Left lung (tissue), 10 donors: ENCODE results near the gene PDE4D. TPM values are rescaled to one million over a fixed set of nuclear protein-coding genes. Genes with fewer than 3 reads are reported as not detected.
"Not testable (repeated sequence)": the region's sequence is repeated elsewhere in the genome, so short reads cannot be mapped to it uniquely, and the experiment has no call there.

Source experiments
- ATAC-seq: fragments of 200-7000 bp; cut with Tn5 transposase; one replicate; pipeline ENCODE4 v1.9.1; 2020; ENCODE audit warnings: moderate library complexity
- DNase-seq, 4 donors: peaks; one replicate each; pipeline ENCODE4 v3.0.0-alpha.2; 2013 to 2020
- H3K27ac ChIP-seq, 2 donors: fragments of 200-600 bp; sonication (generic) in 1 of 2; one replicate each; pipeline versions ENCODE4 v1.5.0 to v1.8.0; 2020 to 2021
- H3K27me3 ChIP-seq, 2 donors: fragments of 200-600 bp; sonication (generic) in 1 of 2; one replicate each; pipeline versions ENCODE4 v1.5.0 to v1.8.0; 2020 to 2021
- H3K36me3 ChIP-seq, 2 donors: fragments of 200-600 bp; sonication (generic) in 1 of 2; one replicate each; pipeline versions ENCODE4 v1.5.0 to v1.8.0; 2020 to 2021
- H3K4me1 ChIP-seq, 2 donors: fragments of 200-600 bp; one replicate each; pipeline ENCODE4 v1.8.0; 2021
- H3K4me3 ChIP-seq, 2 donors: fragments of 200-600 bp; sonication (generic) in 1 of 2; one replicate each; pipeline versions ENCODE4 v1.5.0 to v1.8.0; 2020 to 2021; ENCODE audit warnings: mild to moderate bottlenecking in 1 of 2
- H3K9me3 ChIP-seq, 2 donors: fragments of 200-600 bp; sonication (generic) in 1 of 2; one replicate each; pipeline versions ENCODE4 v1.5.0 to v1.8.0; 2020 to 2021
- CTCF ChIP-seq, 2 donors: fragments of 200-600 bp; sonication (generic) in 1 of 2; IDR thresholded peaks; one replicate each; pipeline versions ENCODE4 v1.5.0 to v1.8.0; 2021; ENCODE audit warnings: antibody characterized with exemption in 2 of 2
- intact Hi-C, 2 donors: fragments of 100-400 bp; cut with DNase I; formaldehyde crosslinking; loops; one replicate each; pipeline versions ENCODE4 v1.11.2 to v1.14.2; 2022
- polyA plus RNA-seq, 6 donors: library from polyadenylated mRNA; unstranded; fragments of 120-200 nt; gene quantifications; one replicate each; pipeline ENCODE4 v1.2.1, GENCODE V29; 2013; ENCODE audit not compliant: insufficient read length in 6 of 6
- total RNA-seq, 2 donors: library from RNA; stranded (reverse); fragmentation: NEBNext Ultra II Directional; extraction: Animal tissue kit (Norgen Biotek cat#: 25700); gene quantifications; one replicate each; pipeline ENCODE4 v1.2.1, GENCODE V29; 2021
- donor health status: DM: no; HTN: yes; CAD: no.
- donor health status: DM: no; HTN: no; CAD: no.

Gene PDE4D
- total and polyA plus RNA-seq, 8 donors = 21.4 to 57.1 (median 25.4) TPM

GRCh38 chr5:58963821-58964220 lies 929.7 kb downstream of the PDE4D start:
- no peak for DNase-seq
- no peak for TF ChIP-seq CTCF (IDR thresholded peaks at IDR 0.05)
- no peaks in the 10 kb centered on the region for H3K36me3 ChIP-seq
- no peaks in the 10 kb centered on the region for H3K4me1 ChIP-seq
- H3K9me3 ChIP-seq = no peaks in the 10 kb centered on the region
- H3K27me3 ChIP-seq = no peaks in the 10 kb centered on the region
- H3K27ac ChIP-seq = no peak overlapping the region
- ATAC-seq = no peak
- H3K4me3 ChIP-seq = no peak overlapping the region
- intact Hi-C loops = no loop called here

GRCh38 chr5:58963361-58963760 lies 930.2 kb downstream of the PDE4D start:
- Histone ChIP-seq H3K36me3 (no peaks in the 10 kb centered on the region), H3K9me3 (no peaks in the 10 kb centered on the region), H3K4me3 (no peak overlapping the region), H3K27ac (no peak overlapping the region), H3K27me3 (no peaks in the 10 kb centered on the region), H3K4me1 (no peaks in the 10 kb centered on the region)
- ATAC-seq (no peak), DNase-seq (no peak)
- no peak for TF ChIP-seq CTCF (IDR thresholded peaks at IDR 0.05)
- intact Hi-C loops = no loop called here

GRCh38 chr5:58961631-58962280 lies 931.8 kb downstream of the PDE4D start:
- no peak for TF ChIP-seq CTCF (IDR thresholded peaks at IDR 0.05)
- H3K27ac ChIP-seq = no peak overlapping the region
- H3K27me3 ChIP-seq = no peaks in the 10 kb centered on the region
- H3K4me1 ChIP-seq = no peaks in the 10 kb centered on the region
- intact Hi-C loops = no loop called here
- ATAC-seq (no peak), DNase-seq (no peak)
- no peaks in the 10 kb centered on the region for H3K9me3 ChIP-seq
- no peak overlapping the region for H3K4me3 ChIP-seq
- H3K36me3 ChIP-seq = no peaks in the 10 kb centered on the region

GRCh38 chr5:58958701-58959100 lies 934.8 kb downstream of the PDE4D start:
- intact Hi-C loops = no loop called here
- Histone ChIP-seq H3K36me3 (no peaks in the 10 kb centered on the region), H3K27ac (no peak overlapping the region), H3K4me1 (no peaks in the 10 kb centered on the region), H3K9me3 (no peaks in the 10 kb centered on the region), H3K27me3 (no peaks in the 10 kb centered on the region), H3K4me3 (no peak overlapping the region)
- ATAC-seq (no peak), DNase-seq (no peak)
- TF ChIP-seq CTCF (IDR thresholded peaks at IDR 0.05) = no peak

GRCh38 chr5:58953218-58953617 lies 940.3 kb downstream of the PDE4D start:
- H3K36me3 ChIP-seq, H3K27me3 ChIP-seq, ATAC-seq, intact Hi-C loops, H3K9me3 ChIP-seq, DNase-seq, H3K27ac ChIP-seq, H3K4me1 ChIP-seq, H3K4me3 ChIP-seq: not testable (repeated sequence)

- intact Hi-C loops = no loop called here
- Histone ChIP-seq H3K27ac (no peak overlapping the region), H3K36me3 (no peaks in the 10 kb centered on the region), H3K27me3 (no peaks in the 10 kb centered on the region), H3K4me3 (no peak overlapping the region), H3K4me1 (no peaks in the 10 kb centered on the region), H3K9me3 (no peaks in the 10 kb centered on the region)
- DNase-seq (no peak), ATAC-seq (no peak)
- TF ChIP-seq CTCF (IDR thresholded peaks at IDR 0.05) = no peak
Measured at GRCh38 chr5:58950224-58950623, 943.3 kb downstream of the PDE4D start.
